ENCODE measurements around the gene GOLGA8G. TPM values are rescaled to one million over a fixed set of nuclear protein-coding genes. Genes with fewer than 3 reads are reported as not detected.
"Not testable (repeated sequence)": the region's sequence is repeated elsewhere in the genome, so short reads cannot be mapped to it uniquely, and the experiment has no call there.

The GOLGA8G gene, protein sequence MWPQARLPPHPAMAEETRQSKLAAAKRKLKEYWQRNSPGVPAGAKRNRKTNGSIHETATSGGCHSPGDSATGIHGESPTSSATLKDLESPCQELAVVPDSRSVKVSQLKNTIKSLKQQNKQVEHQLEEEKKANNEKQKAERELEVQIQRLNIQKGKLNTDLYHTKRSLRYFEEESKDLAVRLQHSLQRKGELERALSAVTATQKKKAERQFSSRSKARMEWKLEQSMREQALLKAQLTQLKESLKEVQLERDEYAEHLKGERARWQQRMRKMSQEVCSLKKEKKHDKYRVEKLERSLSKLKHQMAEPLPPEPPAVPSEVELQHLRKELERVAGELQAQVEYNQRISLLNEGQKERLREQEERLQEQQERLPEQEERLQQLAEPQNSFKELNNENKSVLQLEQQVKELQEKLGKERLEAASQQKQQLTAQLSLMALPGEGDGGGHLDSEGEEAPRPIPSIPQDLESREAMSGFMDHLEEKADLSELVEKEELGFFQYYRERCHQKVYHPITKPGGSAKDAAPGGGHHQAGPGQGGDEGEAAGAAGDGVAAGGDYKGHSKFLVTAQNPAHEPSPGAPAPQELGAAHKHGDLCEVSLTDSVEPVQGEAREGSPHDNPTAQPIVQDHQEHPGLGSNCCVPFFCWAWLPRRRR
- not detected in 2 replicates for total RNA-seq
- not detected in 2 replicates for polyA plus RNA-seq
- not detected in 2 replicates for polyA plus RNA-seq (2011; cell fraction: cytosol; rRNA removed)
- not detected in 2 replicates for polyA plus RNA-seq (2011; cell fraction: nucleus; rRNA removed)
- polyA plus RNA-seq (2012), result not detected in 2 replicates
- not detected in 2 replicates for polyA minus RNA-seq
- not detected for polyA minus RNA-seq (2011; cell fraction: cytosol; rRNA and poly(A)+ RNA removed)
- polyA minus RNA-seq (2011; cell fraction: nucleus; rRNA and poly(A)+ RNA removed), result not detected in 2 replicates
- Bru-seq, nascent RNA, result not detected
- BruChase-seq, experiment 1, labeled RNA remaining after a 6-hour chase, result not detected
- not detected for BruChase-seq, experiment 2, labeled RNA remaining after a 2-hour chase
- long read RNA-seq, result 0 reads

DNA sequence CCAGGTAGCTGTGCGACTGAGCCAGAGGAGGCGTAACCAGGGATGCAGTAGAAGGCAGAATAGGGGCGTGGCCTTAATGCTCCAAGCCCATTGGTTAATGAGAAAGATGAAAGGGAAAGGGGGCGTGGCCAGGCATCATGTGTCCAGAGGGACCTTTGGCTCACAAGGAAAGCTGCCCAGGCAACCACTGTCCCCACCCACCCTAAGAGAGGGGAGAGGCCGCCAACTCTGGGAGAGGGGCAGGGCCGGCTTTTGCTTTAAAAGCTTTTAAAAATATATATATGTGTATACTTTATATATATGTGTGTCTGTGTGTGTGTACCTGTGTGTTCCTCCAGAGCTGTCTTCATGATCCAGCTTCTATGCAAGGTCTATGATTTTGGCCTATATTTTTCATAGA, at the start of gene GOLGA8G:
Gene GOLGA8G (minus strand): TSS at position 18 of the 400 bp plus-strand sequence. CDS start 62 bp downstream, outside the sequence.
- BruUV-seq (replicated peaks); H3K4me1 ChIP-seq (ENCODE audit: control insufficient read depth, extremely low read depth, insufficient read depth, low read length); H2AFZ ChIP-seq (ENCODE audit: low read depth, low read length); H3K9me1 ChIP-seq (replicated peaks; ENCODE audit: control insufficient read depth, extremely low read depth, insufficient read depth, low read length); H3K9me3 ChIP-seq (replicated peaks; ENCODE audit: control insufficient read depth, insufficient read depth, low read length); POLR2A ChIA-PET; dilution Hi-C loops (cut with MboI; ENCODE audit: extremely low pct_ligation_motif_present, low sequenced_read_pairs); FAIRE-seq; intact Hi-C loops (cut with micrococcal nuclease); CTCF ChIA-PET; H3K9ac ChIP-seq (replicated peaks; ENCODE audit: extremely low read depth, insufficient read depth, low read length); H3K27ac ChIP-seq (ENCODE audit: insufficient read depth, low read depth, low read length); H3K4me3 ChIP-seq (replicated peaks in 1 of 3; ENCODE audit: insufficient read depth in 1 of 3, low read depth in 1 of 3, low read length in 3 of 3); H3K79me2 ChIP-seq (ENCODE audit: control insufficient read depth, insufficient read depth, low read length); H3K27me3 ChIP-seq (ENCODE audit: control insufficient read depth in 2 of 2, insufficient read depth in 2 of 2, low read length in 2 of 2); H3K4me2 ChIP-seq (ENCODE audit: insufficient read depth, low read length); H3K36me3 ChIP-seq (ENCODE audit: control insufficient read depth in 2 of 2, extremely low read depth in 1 of 2, insufficient read depth in 2 of 2, low read length in 2 of 2); DNase-seq (ENCODE audit: low read depth, low spot score); H4K20me1 ChIP-seq (replicated peaks; ENCODE audit: control insufficient read depth, extremely low read depth, insufficient read depth, low read length): not testable (repeated sequence)

DNA sequence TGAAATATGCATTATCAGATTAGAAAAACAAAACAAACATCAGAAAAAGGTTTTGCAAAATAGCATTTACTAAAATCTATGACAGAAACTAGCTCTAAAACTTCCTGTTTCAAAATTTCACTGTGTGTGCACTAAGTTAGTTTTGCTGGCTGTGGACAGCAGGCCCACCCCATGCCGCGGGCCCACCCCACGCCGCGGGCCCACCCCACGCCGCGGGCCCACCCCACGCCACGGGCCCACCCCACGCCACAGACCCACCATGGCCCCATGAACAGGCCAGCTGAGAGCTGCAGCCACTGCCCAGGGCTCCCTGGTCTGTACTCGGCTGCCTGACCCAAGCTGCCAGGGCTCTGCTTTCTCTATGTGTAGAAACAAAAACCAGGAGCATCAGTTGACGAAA, 40.6 kb upstream of the GOLGA8G start:
- H4K20me1 ChIP-seq (replicated peaks; ENCODE audit: control insufficient read depth, extremely low read depth, insufficient read depth, low read length), result not testable (repeated sequence)

DNA sequence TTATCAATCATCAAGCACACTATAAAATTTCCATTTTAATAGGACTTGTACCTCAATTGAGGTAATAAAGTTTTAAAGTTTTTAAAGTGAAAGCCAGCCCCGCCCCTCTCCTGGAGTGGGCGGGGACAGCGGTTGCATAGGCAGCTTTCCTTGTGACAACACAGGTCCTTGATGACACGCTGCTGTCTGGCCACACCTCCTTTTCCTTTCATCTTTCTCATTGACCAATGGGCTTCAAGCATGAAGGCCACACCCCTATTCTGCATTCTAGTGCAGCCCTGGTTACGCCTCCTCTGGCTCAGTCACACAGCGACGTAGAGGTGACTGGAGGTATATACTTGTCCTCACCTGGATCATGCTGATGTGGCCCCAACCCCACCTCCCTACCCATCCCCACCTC, 20.5 kb upstream of the GOLGA8G start, which contains the start of gene GOLGA6L25:
Gene GOLGA6L25 (plus strand): TSS at position 301 of the 400 bp plus-strand sequence. CDS start 61 bp downstream, at position 362.
- H3K27me3 ChIP-seq (ENCODE audit: control insufficient read depth in 2 of 2, insufficient read depth in 2 of 2, low read length in 2 of 2); H3K79me2 ChIP-seq (ENCODE audit: control insufficient read depth, insufficient read depth, low read length); intact Hi-C loops (cut with micrococcal nuclease); dilution Hi-C loops (cut with MboI; ENCODE audit: extremely low pct_ligation_motif_present, low sequenced_read_pairs); H3K9me1 ChIP-seq (replicated peaks; ENCODE audit: control insufficient read depth, extremely low read depth, insufficient read depth, low read length); CTCF ChIA-PET; BruUV-seq (replicated peaks); DNase-seq (ENCODE audit: low read depth, low spot score); H4K20me1 ChIP-seq (replicated peaks; ENCODE audit: control insufficient read depth, extremely low read depth, insufficient read depth, low read length); H3K4me2 ChIP-seq (ENCODE audit: insufficient read depth, low read length); H2AFZ ChIP-seq (ENCODE audit: low read depth, low read length); POLR2A ChIA-PET; H3K4me3 ChIP-seq (replicated peaks in 1 of 3; ENCODE audit: insufficient read depth in 1 of 3, low read depth in 1 of 3, low read length in 3 of 3); FAIRE-seq; H3K9me3 ChIP-seq (replicated peaks; ENCODE audit: control insufficient read depth, insufficient read depth, low read length); H3K4me1 ChIP-seq (ENCODE audit: control insufficient read depth, extremely low read depth, insufficient read depth, low read length); H3K27ac ChIP-seq (ENCODE audit: insufficient read depth, low read depth, low read length); H3K9ac ChIP-seq (replicated peaks; ENCODE audit: extremely low read depth, insufficient read depth, low read length); H3K36me3 ChIP-seq (ENCODE audit: control insufficient read depth in 2 of 2, extremely low read depth in 1 of 2, insufficient read depth in 2 of 2, low read length in 2 of 2): not testable (repeated sequence)

More for the DNA sequence above, 40.6 kb upstream of the GOLGA8G start:
- H3K4me2 ChIP-seq (ENCODE audit: insufficient read depth, low read length); CTCF ChIA-PET; H3K4me3 ChIP-seq (replicated peaks in 1 of 3; ENCODE audit: insufficient read depth in 1 of 3, low read depth in 1 of 3, low read length in 3 of 3); intact Hi-C loops (cut with micrococcal nuclease); H3K9ac ChIP-seq (replicated peaks; ENCODE audit: extremely low read depth, insufficient read depth, low read length); DNase-seq (ENCODE audit: low read depth, low spot score); dilution Hi-C loops (cut with MboI; ENCODE audit: extremely low pct_ligation_motif_present, low sequenced_read_pairs); H3K4me1 ChIP-seq (ENCODE audit: control insufficient read depth, extremely low read depth, insufficient read depth, low read length); FAIRE-seq; POLR2A ChIA-PET; H2AFZ ChIP-seq (ENCODE audit: low read depth, low read length); H3K36me3 ChIP-seq (ENCODE audit: control insufficient read depth in 2 of 2, extremely low read depth in 1 of 2, insufficient read depth in 2 of 2, low read length in 2 of 2); H3K79me2 ChIP-seq (ENCODE audit: control insufficient read depth, insufficient read depth, low read length); H3K9me3 ChIP-seq (replicated peaks; ENCODE audit: control insufficient read depth, insufficient read depth, low read length); BruUV-seq (replicated peaks); H3K27ac ChIP-seq (ENCODE audit: insufficient read depth, low read depth, low read length); H3K27me3 ChIP-seq (ENCODE audit: control insufficient read depth in 2 of 2, insufficient read depth in 2 of 2, low read length in 2 of 2); H3K9me1 ChIP-seq (replicated peaks; ENCODE audit: control insufficient read depth, extremely low read depth, insufficient read depth, low read length): not testable (repeated sequence)

DNA sequence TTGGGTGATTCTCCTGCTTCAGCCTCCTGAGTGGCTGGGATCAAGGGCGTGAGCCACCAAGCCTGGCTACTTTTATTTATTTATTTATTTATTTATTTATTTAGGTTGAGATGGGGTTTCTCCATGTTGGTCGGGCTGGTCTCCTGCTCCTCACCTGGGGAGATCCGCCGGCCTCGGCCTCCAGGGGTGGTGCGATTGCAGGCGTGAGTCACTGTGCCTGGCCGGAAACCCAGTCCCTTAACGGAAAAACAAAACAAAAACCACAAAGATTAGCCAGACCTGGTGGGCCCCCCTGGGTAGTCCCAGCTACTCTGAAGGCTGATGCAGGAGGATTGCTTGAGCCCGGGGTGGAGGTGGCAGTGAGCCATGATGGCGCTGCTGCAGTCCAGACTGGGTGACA, 17.6 kb downstream of the GOLGA8G start:
- H4K20me1 ChIP-seq (replicated peaks; ENCODE audit: control insufficient read depth, extremely low read depth, insufficient read depth, low read length); H3K27ac ChIP-seq (ENCODE audit: insufficient read depth, low read depth, low read length); H3K9me1 ChIP-seq (replicated peaks; ENCODE audit: control insufficient read depth, extremely low read depth, insufficient read depth, low read length); H3K9ac ChIP-seq (replicated peaks; ENCODE audit: extremely low read depth, insufficient read depth, low read length); H3K4me2 ChIP-seq (ENCODE audit: insufficient read depth, low read length); FAIRE-seq; H3K4me3 ChIP-seq (replicated peaks in 1 of 3; ENCODE audit: insufficient read depth in 1 of 3, low read depth in 1 of 3, low read length in 3 of 3); DNase-seq (ENCODE audit: low read depth, low spot score); POLR2A ChIA-PET; H2AFZ ChIP-seq (ENCODE audit: low read depth, low read length); H3K36me3 ChIP-seq (ENCODE audit: control insufficient read depth in 2 of 2, extremely low read depth in 1 of 2, insufficient read depth in 2 of 2, low read length in 2 of 2); H3K79me2 ChIP-seq (ENCODE audit: control insufficient read depth, insufficient read depth, low read length); H3K9me3 ChIP-seq (replicated peaks; ENCODE audit: control insufficient read depth, insufficient read depth, low read length); H3K4me1 ChIP-seq (ENCODE audit: control insufficient read depth, extremely low read depth, insufficient read depth, low read length); intact Hi-C loops (cut with micrococcal nuclease); CTCF ChIA-PET; dilution Hi-C loops (cut with MboI; ENCODE audit: extremely low pct_ligation_motif_present, low sequenced_read_pairs); H3K27me3 ChIP-seq (ENCODE audit: control insufficient read depth in 2 of 2, insufficient read depth in 2 of 2, low read length in 2 of 2); BruUV-seq (replicated peaks): not testable (repeated sequence)

Measured in endothelial cell of umbilical vein (primary cell).